Measurements from ENCODE around the gene MYH11.
"Not testable (repeated sequence)": the region's sequence is repeated elsewhere in the genome, so short reads cannot be mapped to it uniquely, and the experiment has no call there.

MYH11 gene

DNA sequence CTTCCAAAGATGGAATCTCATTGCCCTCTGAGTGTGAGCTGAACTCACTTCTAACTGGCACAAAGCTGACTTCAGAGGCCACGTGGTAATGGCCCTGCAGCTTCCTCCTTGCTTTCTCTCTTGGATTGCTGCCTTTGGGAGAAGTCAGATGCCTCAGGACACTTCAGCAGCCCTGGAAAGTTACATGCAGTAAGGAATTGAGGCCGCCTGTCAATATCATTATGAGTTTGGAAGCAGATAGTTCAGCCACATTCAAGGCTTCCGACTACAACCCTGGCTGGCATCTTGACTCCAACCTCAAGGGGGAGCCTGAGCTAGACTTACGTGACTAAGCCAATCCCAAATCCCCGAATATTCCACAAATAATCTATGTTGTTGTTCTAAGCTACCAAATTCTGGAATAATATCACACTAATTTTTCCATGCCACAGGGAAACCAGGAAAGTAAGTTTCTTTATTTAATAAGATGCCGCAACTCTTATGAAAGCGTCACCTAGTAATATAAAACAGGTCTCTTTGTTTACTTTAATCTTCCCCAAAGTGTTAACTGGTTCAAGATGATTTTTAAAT is 18.0 kb upstream of the MYH11 start:
- DNase-seq: no peak

DNA sequence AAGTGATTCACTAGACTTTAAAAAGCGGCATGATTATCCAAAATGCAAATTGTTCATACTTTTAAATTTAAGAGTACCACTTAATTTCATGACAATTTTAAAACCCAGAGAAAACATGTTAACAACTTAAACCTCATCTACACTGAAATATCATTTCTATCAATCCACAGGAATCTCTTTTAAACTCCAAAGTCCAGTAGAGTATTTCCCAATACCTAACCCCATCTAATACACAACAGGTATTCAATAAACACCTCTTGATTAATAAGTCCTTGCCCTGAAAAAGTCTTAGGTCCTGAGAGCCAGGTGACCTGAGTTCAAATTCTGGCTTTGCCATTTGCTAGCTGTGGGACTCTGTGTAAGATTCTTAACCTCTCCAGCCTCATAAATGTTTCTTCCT is 16.9 kb upstream of the MYH11 start:
- no peak for DNase-seq

DNA sequence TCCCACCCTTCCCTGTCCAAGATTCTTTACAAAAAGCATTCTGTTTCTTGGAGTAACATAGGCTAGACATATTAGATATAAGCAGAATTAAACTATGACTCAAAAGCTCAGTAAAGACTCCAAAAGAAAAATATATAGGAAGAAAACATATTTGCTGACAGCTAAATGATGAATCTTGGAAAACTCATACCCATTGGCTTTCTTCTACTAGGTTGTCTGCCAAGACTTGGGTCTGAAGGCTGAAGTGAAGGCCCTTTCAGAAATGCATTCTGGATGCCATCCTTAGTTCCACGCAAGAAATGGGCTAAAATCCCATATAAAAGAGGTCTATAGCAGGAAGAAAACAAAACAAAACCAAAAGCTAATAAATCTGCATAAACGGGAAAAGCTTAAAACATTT is 16.5 kb upstream of the MYH11 start:
- DNase-seq: no peak

DNA sequence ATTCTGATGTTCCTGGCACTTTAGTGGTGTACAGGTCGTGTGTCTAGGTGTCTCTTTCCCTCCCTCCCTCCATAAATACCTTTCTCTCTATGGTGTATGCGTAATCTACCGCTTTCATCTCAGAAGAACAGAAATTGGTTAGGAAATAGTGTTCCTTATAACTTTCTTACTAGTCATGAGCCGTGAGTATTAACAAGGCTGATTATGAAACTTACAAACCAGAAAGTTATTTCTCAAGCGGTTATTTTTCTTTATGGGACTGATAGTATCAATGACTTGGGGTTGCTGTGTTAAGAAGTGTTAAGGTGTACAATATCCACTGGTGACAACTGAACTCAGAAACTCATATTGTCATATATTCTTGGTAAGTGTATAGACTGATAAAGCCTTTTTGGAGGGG is 13.2 kb upstream of the MYH11 start:
- no peak for DNase-seq

DNA sequence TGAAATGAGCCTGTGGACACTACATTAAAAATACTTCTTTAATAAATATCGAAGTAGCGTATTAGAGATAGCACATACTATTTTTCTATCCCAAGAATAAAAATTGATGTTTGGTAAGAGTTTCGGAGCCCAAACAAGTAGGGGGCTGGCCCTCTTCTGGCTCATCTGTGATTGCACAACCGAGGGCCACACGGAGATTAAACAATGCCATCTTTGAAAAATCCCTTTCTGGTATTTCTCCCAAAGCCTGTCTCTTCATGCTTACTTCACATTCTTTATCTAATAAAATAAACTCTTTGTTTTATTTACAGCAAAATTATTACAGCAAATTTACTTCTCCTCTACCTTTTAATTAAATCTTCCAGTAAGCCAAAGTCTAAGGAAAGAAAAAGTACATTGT is 9.6 kb upstream of the MYH11 start:
- no peak for DNase-seq

DNA sequence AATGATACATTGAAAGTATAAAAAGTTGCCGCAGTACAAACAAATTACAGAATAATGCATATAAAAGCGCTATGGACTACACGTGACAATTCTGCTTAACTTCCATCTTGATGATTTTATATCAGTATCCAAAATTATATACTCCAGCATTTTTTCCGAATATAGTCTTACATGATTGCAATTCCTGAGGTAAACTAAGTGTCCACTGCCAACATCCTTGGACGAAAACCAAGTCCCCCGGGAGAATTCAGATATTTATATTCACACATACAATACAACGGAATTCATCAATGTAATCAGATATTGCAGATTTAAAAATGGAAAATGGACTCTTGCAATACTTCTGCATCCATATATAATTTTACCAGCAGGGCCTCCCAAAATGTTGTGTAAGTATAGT is 8.9 kb upstream of the MYH11 start:
- DNase-seq: no peak

DNA sequence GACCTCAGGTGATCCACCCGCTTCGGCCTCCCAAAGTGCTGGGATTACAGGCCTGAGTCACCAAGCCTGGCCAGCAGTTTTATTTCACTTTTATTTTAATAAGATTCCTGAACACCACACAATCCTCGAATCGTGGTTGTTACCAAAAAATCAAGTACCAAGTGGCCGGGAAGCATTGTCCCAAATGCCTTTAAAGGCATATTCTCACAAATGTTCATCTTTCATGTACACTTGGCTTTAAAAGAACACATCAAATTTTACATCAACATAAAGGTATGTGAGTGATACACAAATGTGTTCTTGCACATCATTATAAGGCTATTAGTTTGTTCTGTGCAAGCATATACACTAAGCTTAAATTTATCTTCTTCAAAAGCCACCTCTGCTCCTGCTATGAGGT is 8.1 kb upstream of the MYH11 start:
- no peak for DNase-seq

DNA sequence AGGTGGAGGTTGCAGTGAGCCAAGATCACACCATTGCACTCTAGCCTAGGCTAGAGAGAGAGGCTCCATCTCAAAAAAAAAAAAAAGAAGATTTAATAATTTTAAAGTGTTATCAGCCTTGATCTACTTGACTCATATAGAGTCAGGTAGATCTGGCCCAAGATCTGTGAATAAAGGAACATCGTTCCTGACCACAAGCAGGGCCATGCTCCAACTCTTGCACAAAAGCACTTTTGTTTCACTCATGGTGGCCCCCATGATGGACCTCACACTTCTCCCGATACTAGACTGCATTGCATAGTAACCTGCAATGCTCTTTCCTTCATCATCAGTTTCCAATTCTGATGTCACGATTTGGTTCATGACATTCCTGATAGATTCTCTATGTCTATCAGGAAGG is 5.2 kb upstream of the MYH11 start:
- no peak for DNase-seq

DNA sequence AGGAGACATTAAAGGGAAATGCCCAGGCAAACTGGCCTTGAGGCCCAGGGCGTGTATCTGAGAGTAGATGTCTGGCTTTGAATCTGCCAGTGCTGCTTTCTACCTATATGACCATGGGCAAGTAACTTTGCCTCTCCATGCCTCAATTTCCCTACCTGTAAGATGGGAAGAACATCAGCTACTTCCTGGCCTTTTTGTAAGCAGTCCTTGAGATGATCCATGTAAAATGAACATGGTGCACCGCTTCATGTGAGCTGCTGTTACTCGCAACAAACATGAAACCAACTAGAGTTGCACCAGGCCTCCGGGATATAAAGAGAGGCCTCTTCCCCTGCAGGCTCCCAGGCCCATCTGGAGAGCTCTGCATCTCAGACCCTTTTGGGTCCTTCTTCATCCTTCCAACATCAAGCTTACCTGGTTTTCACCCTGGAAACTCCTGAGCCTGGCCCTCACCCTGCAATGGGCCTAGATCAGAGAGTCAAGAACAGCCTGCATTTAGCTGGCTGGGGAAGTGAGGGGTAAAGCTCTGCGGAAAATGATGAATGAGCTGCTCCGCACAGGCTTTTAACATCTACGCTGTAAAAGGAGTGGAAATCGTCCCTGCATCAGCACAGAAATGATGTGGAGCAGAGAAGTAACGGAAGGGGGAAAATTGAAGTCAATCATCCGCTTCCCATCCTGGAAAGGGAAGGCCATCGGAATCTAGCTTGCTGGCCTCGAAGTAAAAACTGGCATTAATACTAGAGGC is 2.3 kb upstream of the MYH11 start:
- no peak for DNase-seq

DNA sequence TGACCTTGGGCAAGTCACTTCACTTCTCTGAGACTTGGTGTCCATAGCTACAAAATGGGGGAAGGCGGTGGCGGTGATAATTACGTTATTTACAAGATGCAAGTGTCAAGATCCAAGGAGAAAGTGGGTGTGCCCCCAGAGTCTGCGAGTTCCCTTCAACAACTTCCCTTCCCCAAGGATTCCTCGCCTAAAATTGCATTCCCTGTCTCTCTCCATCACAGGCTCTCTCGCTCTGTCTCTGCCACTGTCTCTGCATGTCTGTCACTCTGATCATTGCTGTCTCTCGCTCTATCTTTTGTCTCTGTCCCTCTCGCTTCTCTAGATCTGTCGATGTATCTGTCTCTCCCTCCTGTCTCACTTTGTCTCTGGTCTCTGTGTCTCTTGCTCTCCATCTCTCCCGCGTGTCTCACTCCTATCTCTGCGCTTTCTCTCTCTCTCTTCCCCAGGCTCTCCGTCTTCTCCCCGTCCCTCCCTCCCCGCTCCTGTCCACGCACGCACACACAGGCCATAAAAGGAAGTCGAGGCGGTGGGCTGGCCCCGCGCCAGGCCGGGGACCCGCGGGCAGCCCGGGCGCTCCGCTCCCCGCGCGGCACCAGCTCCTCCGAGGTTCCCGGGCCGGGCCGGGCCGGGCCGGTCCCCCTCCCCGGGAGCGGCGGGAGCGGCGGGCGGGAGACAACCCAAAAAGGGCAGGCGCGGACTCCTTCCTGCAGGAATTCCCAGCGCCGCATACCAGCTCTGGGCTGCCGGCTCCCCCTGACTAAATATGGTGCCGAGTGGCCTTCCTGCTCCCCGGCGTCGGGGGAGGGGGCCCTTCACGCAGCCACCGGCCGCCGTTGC is 1.1 kb upstream of the MYH11 start:
- no peak for DNase-seq

DNA sequence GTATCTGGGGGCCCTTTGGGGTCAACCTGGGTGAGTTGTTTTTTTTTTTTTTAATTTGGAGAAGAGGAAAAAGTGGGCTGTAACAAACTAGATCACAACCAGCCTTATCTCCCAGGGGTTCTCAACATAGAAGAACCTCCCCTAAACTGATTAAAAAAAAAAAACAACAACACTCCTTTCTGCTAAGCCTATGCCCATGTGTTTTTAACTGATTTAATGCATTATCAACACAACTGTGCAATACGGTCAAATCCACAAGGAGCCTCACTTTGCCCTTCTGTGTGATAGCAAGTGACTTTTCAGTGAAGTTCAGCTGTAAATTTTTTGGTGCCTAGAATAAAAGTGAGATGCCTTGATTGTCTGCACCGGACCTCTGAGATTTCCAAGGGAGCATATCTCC is 646 bp downstream of the MYH11 start:
- DNase-seq: no peak

DNA sequence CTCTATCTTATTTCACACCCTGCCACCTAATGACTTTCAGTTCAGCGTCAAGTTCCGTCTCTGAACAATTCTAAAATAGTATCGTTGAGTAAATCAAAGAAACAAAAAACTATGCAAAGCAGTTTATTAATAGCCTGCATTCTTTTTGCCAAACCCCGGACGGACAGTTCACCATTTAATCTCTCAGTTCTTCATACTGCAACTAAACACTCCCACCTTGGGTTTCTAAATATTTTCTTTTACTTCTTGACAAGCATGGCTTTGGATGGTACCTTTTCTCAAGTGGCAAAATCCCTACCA is 1.2 kb downstream of the MYH11 start:
- DNase-seq: no peak

DNA sequence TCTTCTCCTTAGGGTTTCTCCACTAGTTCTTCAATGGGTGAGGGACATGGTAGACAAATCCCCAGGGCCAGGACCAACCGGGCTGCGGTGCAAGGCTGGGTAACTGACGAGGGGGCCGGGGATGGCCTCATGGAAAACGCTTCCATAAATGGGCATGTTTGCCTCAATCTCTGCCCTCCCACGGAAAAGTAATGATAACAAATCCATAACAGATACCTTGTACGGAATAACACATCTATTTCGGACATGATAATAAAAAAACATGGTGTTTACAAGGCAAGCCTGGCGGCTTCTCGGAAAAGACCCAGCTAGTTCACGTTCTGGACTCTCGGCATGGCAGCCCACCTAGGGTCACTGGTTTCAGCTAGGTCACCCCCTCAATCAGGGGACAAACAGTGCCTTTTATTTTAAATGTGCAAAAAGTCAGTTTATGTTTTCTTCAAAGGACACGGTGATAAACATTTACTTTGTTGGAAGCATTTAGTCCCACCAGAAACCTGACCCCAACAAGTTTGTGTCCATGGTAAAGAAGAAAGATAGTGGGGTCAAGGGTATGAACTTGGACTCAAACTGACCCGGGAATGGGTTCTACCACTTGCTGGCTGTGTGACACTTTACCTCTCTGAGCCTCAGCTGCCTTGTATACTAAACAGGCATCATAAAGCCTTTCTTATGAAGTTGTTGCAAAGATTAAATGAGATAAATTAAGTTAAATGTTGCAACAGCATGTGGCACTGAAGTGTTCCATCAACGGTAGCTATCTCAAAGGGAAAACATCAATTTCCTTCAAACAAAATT is 1.7 kb downstream of the MYH11 start:
- DNase-seq: no peak

DNA sequence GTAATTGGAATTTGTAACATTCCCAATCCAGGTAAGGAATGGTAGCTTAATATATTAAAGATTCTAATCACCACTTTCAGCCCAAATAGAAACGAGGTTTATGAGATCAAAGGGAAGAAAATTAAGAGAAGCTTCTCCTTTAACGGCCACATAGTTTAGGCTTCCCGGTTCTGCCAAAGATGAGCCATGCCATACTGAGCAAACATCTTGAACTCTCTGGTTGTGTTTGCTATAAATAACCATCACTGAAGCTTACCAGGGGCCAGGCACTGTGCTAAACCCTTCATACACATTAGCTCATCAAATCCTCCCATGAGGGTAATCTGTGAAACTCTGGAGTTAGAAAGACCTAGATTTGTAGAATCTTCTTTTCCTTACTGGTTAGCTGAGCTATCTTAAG is 2.8 kb downstream of the MYH11 start:
- no peak for DNase-seq

DNA sequence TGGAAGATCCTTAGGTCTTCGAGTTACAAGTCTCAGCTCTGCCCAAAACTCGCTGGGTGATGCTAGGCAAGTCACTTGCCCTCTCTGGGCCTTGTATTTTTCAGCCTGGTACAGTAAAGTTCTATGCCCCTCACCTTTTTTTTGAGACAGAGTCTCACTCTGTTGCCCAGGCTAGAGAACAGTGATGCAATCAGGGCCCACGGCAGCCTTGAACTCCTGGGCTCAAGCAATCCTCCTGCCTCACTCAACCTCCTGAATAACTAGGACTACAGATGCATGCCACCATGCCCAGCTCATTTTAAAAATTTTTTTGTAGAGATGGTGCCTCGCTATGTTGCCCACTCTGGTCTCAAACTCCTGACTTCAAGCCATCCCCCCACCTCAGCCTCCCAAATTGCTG is 3.8 kb downstream of the MYH11 start:
- no peak for DNase-seq

DNA sequence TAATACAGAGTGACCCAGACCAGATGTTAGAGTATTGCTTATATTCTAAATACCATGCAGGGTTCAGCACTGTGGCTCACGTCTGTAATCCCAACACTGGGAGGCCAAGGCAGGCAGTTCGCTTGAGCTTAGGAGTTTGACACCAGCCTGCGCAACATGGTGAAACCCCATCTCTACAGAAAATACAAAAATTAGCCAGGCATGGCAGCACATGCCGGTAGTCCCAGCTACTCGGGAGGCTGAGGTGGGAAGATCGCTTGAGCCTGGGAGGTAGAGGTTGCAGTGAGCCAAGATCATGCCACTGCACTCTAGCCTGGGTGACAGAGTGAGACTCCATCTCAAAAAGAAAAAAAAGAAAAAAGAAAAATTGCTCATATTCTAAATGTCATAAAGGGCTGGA is 6.3 kb downstream of the MYH11 start:
- DNase-seq: not testable (repeated sequence)

DNA sequence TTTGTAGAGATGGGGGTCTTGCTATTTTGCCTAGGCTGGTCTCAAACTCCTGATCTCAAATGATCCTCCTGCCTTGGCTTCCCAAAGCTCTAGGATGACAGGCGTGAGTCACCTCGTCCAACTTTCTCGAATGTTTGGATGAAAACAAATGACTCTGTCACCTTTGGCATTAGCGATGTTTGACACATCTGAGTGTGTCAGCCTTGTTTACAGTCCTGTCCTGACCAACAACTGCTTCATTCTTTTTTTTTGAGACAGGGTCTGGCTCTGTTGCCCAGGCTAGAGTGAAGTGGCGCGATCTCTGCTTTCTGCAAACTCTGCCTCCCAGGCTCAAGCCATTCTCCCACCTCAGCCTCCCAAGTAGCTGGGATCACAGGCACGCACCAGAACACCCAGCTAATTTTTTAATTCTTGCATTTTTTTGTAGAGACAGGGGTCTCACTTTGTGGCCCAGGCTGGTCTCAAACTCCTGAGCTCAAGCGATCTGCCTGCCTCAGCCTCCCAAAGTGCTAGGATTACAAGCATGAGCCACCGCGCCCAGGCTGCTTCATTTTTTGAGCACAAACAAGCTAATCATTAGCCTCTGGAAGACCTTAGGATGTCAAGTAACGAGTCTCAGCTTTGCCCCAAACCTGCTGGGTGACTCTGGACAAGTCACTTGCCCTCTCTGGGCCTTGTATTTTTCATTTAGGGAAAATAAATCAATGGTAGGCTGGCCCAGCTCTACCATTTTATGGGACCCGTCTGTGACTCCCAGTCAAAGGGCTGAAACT is 7.4 kb downstream of the MYH11 start:
- DNase-seq: no peak

DNA sequence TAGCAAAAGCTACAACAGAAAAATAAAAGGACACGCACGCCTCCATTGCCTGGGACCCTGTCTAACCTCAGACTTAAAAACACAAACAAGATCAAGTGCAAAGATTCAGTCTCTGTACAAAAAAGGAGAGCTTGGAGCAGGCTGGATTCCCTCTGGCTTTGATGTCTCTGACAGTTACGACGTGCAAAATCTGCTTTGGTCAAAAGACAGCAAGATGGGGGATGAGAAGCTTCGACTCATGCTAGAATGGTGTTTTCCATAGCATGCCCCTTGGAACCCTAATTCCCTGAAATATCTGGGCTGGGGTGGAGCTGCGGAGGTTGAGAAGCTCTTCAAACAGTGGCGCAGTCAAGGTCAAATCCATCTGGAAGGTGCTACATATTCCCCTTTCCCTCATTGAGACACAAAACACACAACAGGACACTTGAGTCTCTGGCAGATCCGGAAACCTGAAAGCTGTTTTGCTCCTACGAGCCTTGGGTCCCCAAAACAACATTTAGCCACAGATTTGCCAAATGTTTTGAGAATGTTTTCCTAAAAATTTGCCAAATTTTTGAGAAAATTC is 9.1 kb downstream of the MYH11 start:
- DNase-seq: no peak

DNA sequence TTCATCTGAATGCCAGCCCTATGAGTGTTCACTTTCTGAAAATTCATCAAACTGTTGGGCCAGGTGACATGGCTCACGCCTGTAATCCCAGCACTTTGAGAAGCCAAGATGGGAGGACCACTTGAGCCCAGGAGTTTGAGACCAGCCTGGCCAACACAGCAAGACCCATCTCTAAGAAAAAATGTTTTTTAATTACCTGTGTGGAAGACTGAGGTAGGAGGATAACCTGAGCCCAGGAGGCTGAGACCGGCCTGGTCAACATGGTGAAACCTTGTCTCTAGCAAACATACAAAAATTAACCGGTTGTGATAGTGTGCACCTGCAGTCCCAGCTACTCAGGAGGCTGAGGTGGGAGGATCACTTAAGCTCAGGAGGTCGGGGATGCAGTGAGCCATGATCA is 10.3 kb downstream of the MYH11 start:
- no peak for DNase-seq

DNA sequence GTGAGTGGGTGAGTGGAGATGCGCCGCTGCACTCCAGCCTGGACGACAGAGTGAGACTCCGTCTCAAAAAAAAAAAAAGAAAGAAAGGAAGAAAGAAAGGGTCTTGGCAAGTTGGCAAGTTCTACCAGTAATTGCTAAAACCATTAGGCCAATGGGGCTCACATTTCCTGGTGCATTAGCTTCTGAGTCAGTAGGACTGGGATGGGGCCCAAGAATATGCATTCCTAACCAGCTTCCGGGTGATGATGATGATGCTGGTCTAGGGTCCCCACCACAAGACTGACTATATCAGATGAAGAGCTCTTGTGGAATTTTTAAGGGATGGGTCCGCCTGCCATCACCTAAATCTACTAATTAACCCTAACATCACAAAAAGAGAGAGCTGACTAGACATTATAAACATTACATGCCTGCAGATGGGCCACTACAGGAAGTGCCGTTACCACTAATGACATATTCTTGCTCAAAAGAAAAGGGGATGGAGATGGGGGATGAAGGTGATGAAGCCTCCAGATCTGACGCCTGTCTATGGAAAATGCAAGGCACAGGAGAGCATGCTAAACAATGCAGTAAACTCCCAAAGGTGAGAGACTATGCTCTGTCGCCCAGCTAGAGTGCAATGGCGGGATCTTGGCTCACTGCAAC is 13.1 kb downstream of the MYH11 start:
- DNase-seq: no peak

DNA sequence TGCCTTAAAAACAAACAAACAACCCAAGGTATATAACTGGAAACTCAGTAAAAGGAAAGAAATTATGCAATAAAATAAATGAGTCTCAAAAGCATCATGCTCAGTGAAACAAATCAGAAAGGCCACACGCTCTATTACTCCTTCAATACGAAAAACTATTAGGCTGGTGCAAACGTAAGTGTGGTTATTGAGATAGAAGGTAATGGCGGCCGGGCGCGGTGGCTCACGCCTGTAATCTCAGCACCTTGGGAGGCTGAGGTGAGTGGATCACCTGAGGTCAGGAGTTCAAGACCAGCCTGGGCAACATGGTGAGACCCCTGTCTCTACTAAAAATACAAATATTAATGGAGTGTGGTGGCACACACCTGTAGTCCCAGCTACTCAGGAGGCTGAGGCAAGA is 17.6 kb downstream of the MYH11 start:
- DNase-seq: not testable (repeated sequence)

DNA sequence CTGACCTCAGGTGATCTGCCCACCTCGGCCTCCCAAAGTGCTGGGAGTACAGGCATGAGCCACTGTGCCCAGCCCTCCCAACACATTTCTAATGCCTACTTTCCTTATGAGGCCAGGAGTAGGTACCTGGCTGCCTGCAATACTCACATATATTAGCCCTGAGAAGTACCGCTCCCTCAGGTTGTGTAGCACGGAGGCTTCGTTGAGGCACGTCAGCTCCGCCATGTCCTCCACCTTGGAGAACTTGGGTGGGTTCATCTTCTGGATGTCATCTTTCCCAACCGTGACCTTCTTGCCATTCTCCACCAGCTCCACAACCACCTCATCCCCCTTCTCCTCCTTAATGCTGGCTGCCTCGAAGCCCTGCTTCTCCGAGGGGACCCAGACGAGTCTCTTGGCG is 19.1 kb downstream of the MYH11 start:
- no peak for DNase-seq

All from NCI-H2029 treated with DMSO at 0.1 percent for 48 hours (cell line).